Natural killer cell (primary cell): Measurements from ENCODE around the gene NFIC. TPM values are rescaled to one million over a fixed set of nuclear protein-coding genes. Genes with fewer than 3 reads are reported as not detected.
A peak's percentile ranks its signal among the peaks of the same experiment; 100 is the strongest.

Experiments
- ATAC-seq, 3 donors: fragments of 150-1000 bp in 2 of 3; fragments of 200-7000 bp in 1 of 3; cut with Tn5 transposase; 1 replicate in 1 of 3; 2 replicates in 2 of 3; pipeline ENCODE4 v1.10.0; 2021; ENCODE audit warnings: mild to moderate bottlenecking in 2 of 3, moderate library complexity in 2 of 3
- DNase-seq, 2 donors: peaks; one replicate each; pipeline versions ENCODE4 v3.0.0 to v3.0.0-alpha.2; 2013 to 2021; ENCODE audit warnings: mixed read lengths in 1 of 2
- H3K27ac ChIP-seq: one replicate; pipeline ENCODE4 v1.5.1; 2013; ENCODE audit warnings: mild to moderate bottlenecking, low read length
- H3K27me3 ChIP-seq: one replicate; pipeline ENCODE4 v1.6.1; 2013; ENCODE audit warnings: low read length; ENCODE audit not compliant: control insufficient read depth, insufficient read depth
- H3K36me3 ChIP-seq: one replicate; pipeline ENCODE4 v1.6.1; 2013; ENCODE audit warnings: low read length; ENCODE audit not compliant: control insufficient read depth, insufficient read depth
- H3K4me1 ChIP-seq: one replicate; pipeline ENCODE4 v1.6.1; 2013; ENCODE audit warnings: low read length; ENCODE audit not compliant: control insufficient read depth, insufficient read depth
- H3K4me3 ChIP-seq: one replicate; pipeline ENCODE4 v1.5.1; 2013; ENCODE audit warnings: low read length
- H3K9me3 ChIP-seq: one replicate; pipeline ENCODE4 v1.6.1; 2013; ENCODE audit warnings: low read length; ENCODE audit not compliant: control insufficient read depth, insufficient read depth
- H3K27ac Mint-ChIP-seq, 2 donors: one replicate each; pipeline ENCODE4 v1.8.0; 2022; ENCODE audit warnings: mild to moderate bottlenecking in 2 of 2, mixed read lengths in 2 of 2, moderate library complexity in 1 of 2
- H3K27me3 Mint-ChIP-seq, 2 donors: one replicate each; pipeline ENCODE4 v1.8.0; 2022; ENCODE audit warnings: low read depth in 2 of 2, mixed read lengths in 2 of 2
- H3K36me3 Mint-ChIP-seq: one replicate; pipeline ENCODE4 v1.8.0; 2022; ENCODE audit warnings: mixed read lengths
- H3K4me1 Mint-ChIP-seq, 2 donors: one replicate each; pipeline ENCODE4 v1.8.0; 2022; ENCODE audit warnings: mixed read lengths in 2 of 2
- H3K4me3 Mint-ChIP-seq: one replicate; pipeline ENCODE4 v1.8.0; 2022; ENCODE audit warnings: mild to moderate bottlenecking, moderate library complexity, mixed read lengths
- H3K9me3 Mint-ChIP-seq, 2 donors: one replicate each; pipeline ENCODE4 v1.8.0; 2022; ENCODE audit warnings: mixed read lengths in 2 of 2
- CTCF ChIP-seq: fragments of 200-600 bp; IDR thresholded peaks from one replicate; pipeline ENCODE4 v1.8.0; 2022; ENCODE audit warnings: antibody characterized with exemption
- WGBS: methylation state at CpG from one replicate; pipeline ENCODE4 v1.1.7; 2013; ENCODE audit warnings: missing lambda C conversion rate; ENCODE audit not compliant: insufficient coverage; 5-methylcytosine and 5-hydroxymethylcytosine counted together
- intact Hi-C: fragments of 100-400 bp; cut with micrococcal nuclease; formaldehyde crosslinking; loops from one replicate; pipeline ENCODE4 v1.14.2; 2022
- total RNA-seq, 4 donors: library from RNA; stranded (reverse); fragments of 120-200 nt in 1 of 4; gene quantifications; one replicate each; pipeline versions ENCODE4 v1.2.3 to v1.2.4, GENCODE V29; 2013 to 2022

Gene NFIC
- total RNA-seq, 3 donors from 2014 or later (not counting 1 experiment from before 2014, with no cell fraction given) = 18.5 to 22.2 (median 20.6) TPM

- peaks cover 0 to 8% of the 10 kb centered on the region in 2 donors for H3K27me3 Mint-ChIP-seq
- ATAC-seq = no peak
- no peaks in the 10 kb centered on the region for H3K36me3 Mint-ChIP-seq
Measured at GRCh38 chr19:3362217-3362906, 4.0 kb upstream of the NFIC start.

GRCh38 chr19:3363841-3364500, 2.4 kb upstream of the NFIC start:
- ATAC-seq (no peak), DNase-seq (no peak)
- Mint-ChIP-seq H3K27me3 (peaks cover 0 to 14% of the 10 kb centered on the region in 2 donors), H3K4me3 (peak overlapping the region; percentile 41), H3K4me1 (peaks cover 14 to 46% of the 10 kb centered on the region in 2 donors), H3K9me3 (no peaks in the 10 kb centered on the region), H3K27ac (no peak overlapping the region), H3K36me3 (no peaks in the 10 kb centered on the region)
- no peak overlapping the region for H3K4me3 ChIP-seq
- intact Hi-C loops = no loop called here
- peaks cover 7% of the 10 kb centered on the region for H3K27me3 ChIP-seq
- no peaks in the 10 kb centered on the region for H3K36me3 ChIP-seq
- TF ChIP-seq CTCF = no peak
- no peaks in the 10 kb centered on the region for H3K9me3 ChIP-seq
- H3K4me1 ChIP-seq = peaks cover 55% of the 10 kb centered on the region
- WGBS = 86% methylated on average over 16 of the region's 16 CpGs
- H3K27ac ChIP-seq = no peak overlapping the region

More at GRCh38 chr19:3362217-3362906, 4.0 kb upstream of the NFIC start:
- no peak for TF ChIP-seq CTCF
- Histone ChIP-seq H3K4me1 (peaks cover 53% of the 10 kb centered on the region), H3K36me3 (no peaks in the 10 kb centered on the region), H3K9me3 (no peaks in the 10 kb centered on the region), H3K4me3 (no peak overlapping the region), H3K27ac (no peak overlapping the region), H3K27me3 (peaks cover 7% of the 10 kb centered on the region)
- WGBS = 53% methylated on average over 7 of the region's 9 CpGs
- intact Hi-C loops = no loop called here
- no peaks in the 10 kb centered on the region for H3K9me3 Mint-ChIP-seq
- peak overlapping the region; percentile 74 for H3K4me3 Mint-ChIP-seq
- peaks cover 23 to 51% of the 10 kb centered on the region in 2 donors for H3K4me1 Mint-ChIP-seq
- peak overlapping the region; percentile 8 to 76 for H3K27ac Mint-ChIP-seq
- no peak for DNase-seq

DNA sequence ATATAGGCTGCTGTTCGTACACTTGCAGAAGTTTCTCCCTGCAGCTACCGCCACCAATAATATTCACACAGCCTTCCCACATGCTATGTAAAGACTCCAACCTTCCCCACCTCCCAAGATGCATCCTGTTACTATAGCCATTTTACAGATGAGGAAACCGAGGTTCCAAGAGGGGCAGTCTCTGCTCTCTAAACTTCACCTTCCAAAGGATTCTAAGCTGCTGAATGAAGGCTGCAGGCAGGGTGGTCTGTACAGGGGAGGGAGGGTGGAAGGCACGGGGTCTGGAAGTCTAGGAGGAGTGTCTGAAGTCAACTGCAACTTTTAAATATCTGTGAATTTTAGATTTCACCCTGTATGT, 1.9 kb upstream of the NFIC start:
- Mint-ChIP-seq H3K27ac (no peak overlapping the region), H3K9me3 (no peaks in the 10 kb centered on the region), H3K27me3 (peaks cover 0 to 16% of the 10 kb centered on the region in 2 donors), H3K4me3 (no peak overlapping the region), H3K4me1 (peaks cover 13 to 49% of the 10 kb centered on the region in 2 donors), H3K36me3 (no peaks in the 10 kb centered on the region)
- Histone ChIP-seq H3K4me1 (peaks cover 55% of the 10 kb centered on the region), H3K27me3 (peaks cover 7% of the 10 kb centered on the region), H3K36me3 (no peaks in the 10 kb centered on the region), H3K27ac (no peak overlapping the region), H3K4me3 (no peak overlapping the region), H3K9me3 (no peaks in the 10 kb centered on the region)
- intact Hi-C loops = no loop called here
- DNase-seq = no peak
- no peak for ATAC-seq
- 80% methylated on average over 4 of the region's 4 CpGs for WGBS
- no peak for TF ChIP-seq CTCF
